Astrocyte (in vitro differentiated cells and primary cell): ENCODE results near the gene ZBTB34. TPM values are rescaled to one million over a fixed set of nuclear protein-coding genes. Genes with fewer than 3 reads are reported as not detected.

Source experiments
- DNase-seq: peaks from one replicate; pipeline ENCODE4 v3.0.0-alpha.2; 2010; ENCODE audit warnings: low read depth
- FAIRE-seq: peaks from 2 replicates; lab custom pipeline; 2011; peaks lifted over from hg19 to GRCh38; lab: Jason Lieb, UNC
- H2AFZ ChIP-seq: 2 replicates; pipeline ENCODE4 v1.6.0; 2012; ENCODE audit warnings: low read depth, low read length, inconsistent platforms
- H3K27ac ChIP-seq: 2 replicates; pipeline ENCODE4 v1.5.1; 2011; ENCODE audit warnings: low read depth, low read length, inconsistent platforms
- H3K27me3 ChIP-seq: 2 replicates; pipeline ENCODE4 v1.6.0; 2011; ENCODE audit warnings: low read length, inconsistent platforms; ENCODE audit not compliant: insufficient read depth
- H3K36me3 ChIP-seq: 2 replicates; pipeline ENCODE4 v1.5.1; 2011; ENCODE audit warnings: low read length, inconsistent platforms; ENCODE audit not compliant: insufficient read depth
- H3K4me1 ChIP-seq: 2 replicates; pipeline ENCODE4 v1.5.1; 2011; ENCODE audit warnings: low read length, inconsistent platforms; ENCODE audit not compliant: insufficient read depth
- H3K4me2 ChIP-seq: 2 replicates; pipeline ENCODE4 v1.6.0; 2012; ENCODE audit warnings: low read length, inconsistent platforms
- H3K4me3 ChIP-seq: 2 replicates; pipeline ENCODE4 v1.5.1; 2011; ENCODE audit warnings: low read depth, mild to moderate bottlenecking, low read length, inconsistent platforms; ENCODE audit not compliant: insufficient read depth
- H3K79me2 ChIP-seq: 2 replicates; pipeline ENCODE4 v1.6.0; 2012; ENCODE audit warnings: mild to moderate bottlenecking, low read length, inconsistent platforms; ENCODE audit not compliant: insufficient read depth
- H3K9ac ChIP-seq: 2 replicates; pipeline ENCODE4 v1.6.0; 2012; ENCODE audit warnings: mild to moderate bottlenecking, low read length, inconsistent platforms
- H3K9me3 ChIP-seq: 2 replicates; pipeline ENCODE4 v1.5.1; 2012; ENCODE audit warnings: low read depth, mild to moderate bottlenecking, low read length, inconsistent platforms; ENCODE audit not compliant: insufficient read depth
- H4K20me1 ChIP-seq: 2 replicates; pipeline ENCODE4 v1.6.0; 2012; ENCODE audit warnings: low read length, inconsistent platforms; ENCODE audit not compliant: insufficient read depth
- H3K27ac Mint-ChIP-seq: one replicate; pipeline ENCODE4 v1.8.0; 2021; ENCODE audit warnings: mild to moderate bottlenecking, mixed read lengths; ENCODE audit not compliant: unreplicated experiment
- H3K27me3 Mint-ChIP-seq: one replicate; pipeline ENCODE4 v1.8.0; 2021; ENCODE audit warnings: low read depth, mixed read lengths; ENCODE audit not compliant: unreplicated experiment
- H3K36me3 Mint-ChIP-seq: one replicate; pipeline ENCODE4 v1.8.0; 2021; ENCODE audit warnings: low read depth, mixed read lengths; ENCODE audit not compliant: unreplicated experiment
- H3K4me1 Mint-ChIP-seq: one replicate; pipeline ENCODE4 v1.8.0; 2021; ENCODE audit warnings: low read depth, mixed read lengths; ENCODE audit not compliant: unreplicated experiment
- H3K4me3 Mint-ChIP-seq: one replicate; pipeline ENCODE4 v1.8.0; 2021; ENCODE audit warnings: mild to moderate bottlenecking, moderate library complexity, mixed read lengths; ENCODE audit not compliant: unreplicated experiment
- H3K9me3 Mint-ChIP-seq: one replicate; pipeline ENCODE4 v1.8.0; 2021; ENCODE audit warnings: mild to moderate bottlenecking, mixed read lengths; ENCODE audit not compliant: unreplicated experiment
- EZH2 ChIP-seq: IDR thresholded peaks from 2 replicates; pipeline ENCODE4 v1.6.1; 2012; ENCODE audit warnings: mild to moderate bottlenecking, low read length, inconsistent platforms; ENCODE audit not compliant: insufficient read depth
- total RNA-seq: library from RNA; stranded (reverse); gene quantifications from 2 replicates; pipeline ENCODE4 v1.2.1, GENCODE V29; 2021
- TF ChIP-seq, protein P1 (sequence below): IDR thresholded peaks from 2 replicates; pipeline ENCODE4 v1.5.1; 2011; ENCODE audit warnings: low read depth, mild to moderate bottlenecking, inconsistent platforms, low read length, moderate library complexity; ENCODE audit not compliant: insufficient read depth

The ZBTB34 gene
- total RNA-seq, 1 donor from 2014 or later = 14.7 TPM

GRCh38 chr9:126842977-126843799 lies 17.3 kb upstream of the ZBTB34 start:
- peak overlapping the region; percentile 4 for H3K4me2 ChIP-seq
- H3K9me3 Mint-ChIP-seq = no peaks in the 10 kb centered on the region

GRCh38 chr9:126844085-126844484 lies 16.4 kb upstream of the ZBTB34 start:
- TF ChIP-seq, protein P1, sequence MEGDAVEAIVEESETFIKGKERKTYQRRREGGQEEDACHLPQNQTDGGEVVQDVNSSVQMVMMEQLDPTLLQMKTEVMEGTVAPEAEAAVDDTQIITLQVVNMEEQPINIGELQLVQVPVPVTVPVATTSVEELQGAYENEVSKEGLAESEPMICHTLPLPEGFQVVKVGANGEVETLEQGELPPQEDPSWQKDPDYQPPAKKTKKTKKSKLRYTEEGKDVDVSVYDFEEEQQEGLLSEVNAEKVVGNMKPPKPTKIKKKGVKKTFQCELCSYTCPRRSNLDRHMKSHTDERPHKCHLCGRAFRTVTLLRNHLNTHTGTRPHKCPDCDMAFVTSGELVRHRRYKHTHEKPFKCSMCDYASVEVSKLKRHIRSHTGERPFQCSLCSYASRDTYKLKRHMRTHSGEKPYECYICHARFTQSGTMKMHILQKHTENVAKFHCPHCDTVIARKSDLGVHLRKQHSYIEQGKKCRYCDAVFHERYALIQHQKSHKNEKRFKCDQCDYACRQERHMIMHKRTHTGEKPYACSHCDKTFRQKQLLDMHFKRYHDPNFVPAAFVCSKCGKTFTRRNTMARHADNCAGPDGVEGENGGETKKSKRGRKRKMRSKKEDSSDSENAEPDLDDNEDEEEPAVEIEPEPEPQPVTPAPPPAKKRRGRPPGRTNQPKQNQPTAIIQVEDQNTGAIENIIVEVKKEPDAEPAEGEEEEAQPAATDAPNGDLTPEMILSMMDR = no peak
- TF ChIP-seq EZH2 = no peak
- no peak overlapping the region for H3K27ac Mint-ChIP-seq
- H3K9me3 Mint-ChIP-seq = no peaks in the 10 kb centered on the region
- Histone ChIP-seq H3K27ac (no peak overlapping the region), H3K79me2 (no peaks in the 10 kb centered on the region), H3K9ac (no peak overlapping the region), H3K27me3 (no peaks in the 10 kb centered on the region), H4K20me1 (peaks cover 11% of the 10 kb centered on the region), H3K4me3 (no peak overlapping the region), H3K4me1 (peaks cover 10% of the 10 kb centered on the region), H2AFZ (no peak overlapping the region), H3K4me2 (peak overlapping the region; percentile 4), H3K9me3 (no peaks in the 10 kb centered on the region), H3K36me3 (no peaks in the 10 kb centered on the region)
- DNase-seq (peak; percentile 74), FAIRE-seq (peak; percentile 23)
- H3K4me1 Mint-ChIP-seq = peaks cover 10% of the 10 kb centered on the region
- H3K36me3 Mint-ChIP-seq = peaks cover 11% of the 10 kb centered on the region
- H3K4me3 Mint-ChIP-seq = no peak overlapping the region
- H3K27me3 Mint-ChIP-seq = no peaks in the 10 kb centered on the region

More at GRCh38 chr9:126842977-126843799, 17.3 kb upstream of the ZBTB34 start:
- Mint-ChIP-seq H3K27me3 (no peaks in the 10 kb centered on the region), H3K4me1 (peaks cover 10% of the 10 kb centered on the region), H3K36me3 (peaks cover 18% of the 10 kb centered on the region), H3K27ac (peak overlapping the region; percentile 47), H3K4me3 (peak overlapping the region; percentile 50)
- TF ChIP-seq, protein P1 = no peak
- no peak for TF ChIP-seq EZH2
- Histone ChIP-seq H3K36me3 (no peaks in the 10 kb centered on the region), H3K4me3 (no peak overlapping the region), H4K20me1 (peaks cover 20% of the 10 kb centered on the region), H3K4me1 (peaks cover 10% of the 10 kb centered on the region), H3K27me3 (no peaks in the 10 kb centered on the region), H3K79me2 (no peaks in the 10 kb centered on the region), H3K9me3 (no peaks in the 10 kb centered on the region), H2AFZ (no peak overlapping the region), H3K9ac (no peak overlapping the region), H3K27ac (no peak overlapping the region)
- FAIRE-seq = no peak
- DNase-seq = peak; percentile 21

DNA sequence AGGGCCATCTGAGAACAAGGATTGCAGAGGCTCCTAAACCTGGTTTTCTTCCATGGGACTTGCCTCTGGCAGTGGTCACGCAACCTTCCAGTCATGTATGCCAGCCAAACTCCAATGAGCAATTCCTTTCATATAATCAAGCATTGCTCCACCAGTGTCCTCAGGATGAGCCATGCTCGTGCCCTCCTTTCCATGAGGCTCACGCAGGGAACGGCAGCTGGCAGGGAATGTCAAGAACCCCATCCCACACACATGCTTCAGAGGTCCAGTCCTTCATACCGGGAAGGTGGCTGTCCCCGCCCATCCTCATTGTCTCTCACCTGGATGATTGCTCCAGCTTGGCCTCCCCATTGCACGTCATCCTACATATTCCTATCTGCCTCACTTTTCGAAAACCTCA lies 13.4 kb upstream of the ZBTB34 start:
- Histone ChIP-seq H3K9ac (no peak overlapping the region), H3K27ac (no peak overlapping the region), H3K9me3 (no peaks in the 10 kb centered on the region), H2AFZ (no peak overlapping the region), H3K79me2 (no peaks in the 10 kb centered on the region), H3K4me2 (no peak overlapping the region), H3K27me3 (peaks cover 10% of the 10 kb centered on the region), H4K20me1 (peaks cover 2% of the 10 kb centered on the region), H3K4me3 (no peak overlapping the region), H3K4me1 (peaks cover 10% of the 10 kb centered on the region), H3K36me3 (no peaks in the 10 kb centered on the region)
- Mint-ChIP-seq H3K36me3 (peaks cover 7% of the 10 kb centered on the region), H3K4me1 (peaks cover 10% of the 10 kb centered on the region), H3K27ac (no peak overlapping the region), H3K9me3 (peaks cover 2% of the 10 kb centered on the region), H3K27me3 (peaks cover 9% of the 10 kb centered on the region), H3K4me3 (no peak overlapping the region)
- no peak for TF ChIP-seq EZH2
- TF ChIP-seq, protein P1 = no peak
- no peak for DNase-seq
- no peak for FAIRE-seq
